Neural cell (in vitro differentiated cells): ENCODE data around the gene ZDHHC17. TPM values are rescaled to one million over a fixed set of nuclear protein-coding genes. Genes with fewer than 3 reads are reported as not detected.

Experiments
- H2AFZ ChIP-seq: fragments of 200-600, 300-800 bp; sonication (generic), shearing (Covaris generic); 2 replicates; pipeline ENCODE4 v1.6.0; 2014; ENCODE audit warnings: low read depth, mild to moderate bottlenecking, antibody characterized with exemption, low read length, moderate library complexity
- H3F3A ChIP-seq: fragments of 200-600 bp; shearing (Covaris generic); 2 replicates; pipeline ENCODE4 v1.6.1; 2016; ENCODE audit warnings: mild to moderate bottlenecking, moderate library complexity, mixed read lengths, antibody characterized with exemption, low read length; ENCODE audit not compliant: insufficient read depth, poor library complexity, severe bottlenecking
- H3K27ac ChIP-seq: fragments of 200-600, 300-800 bp; sonication (generic), shearing (Covaris generic); 2 replicates; pipeline ENCODE4 v1.5.1; 2014; ENCODE audit warnings: mild to moderate bottlenecking, low read length, moderate library complexity
- H3K27me3 ChIP-seq: fragments of 300-800, 200-600 bp; sonication (generic), shearing (Covaris generic); 2 replicates; pipeline ENCODE4 v1.6.0; 2014; ENCODE audit warnings: mild to moderate bottlenecking, low read depth, low read length, moderate library complexity; ENCODE audit not compliant: insufficient read depth
- H3K36me3 ChIP-seq: fragments of 300-800, 200-600 bp; sonication (generic), shearing (Covaris generic); 2 replicates; pipeline ENCODE4 v1.5.1; 2014; ENCODE audit warnings: mild to moderate bottlenecking, antibody characterized with exemption, low read length, moderate library complexity; ENCODE audit not compliant: insufficient read depth
- H3K4me2 ChIP-seq: fragments of 300-800, 200-600 bp; sonication (generic), shearing (Covaris generic); 2 replicates; pipeline ENCODE4 v1.6.0; 2014; ENCODE audit warnings: mild to moderate bottlenecking, low read length
- H3K4me3 ChIP-seq: fragments of 300-800, 200-600 bp; sonication (generic), shearing (Covaris generic); 2 replicates; pipeline ENCODE4 v1.5.1; 2014; ENCODE audit warnings: mild to moderate bottlenecking, low read length, moderate library complexity
- H3K79me2 ChIP-seq: fragments of 200-600 bp; shearing (Covaris generic); replicated peaks from 2 replicates; pipeline ENCODE4 v1.6.0; 2014; ENCODE audit warnings: mild to moderate bottlenecking, low read length, moderate library complexity; ENCODE audit not compliant: insufficient read depth
- H3K9ac ChIP-seq: fragments of 300-800, 200-600 bp; sonication (generic), shearing (Covaris generic); 2 replicates; pipeline ENCODE4 v1.6.1; 2016; ENCODE audit warnings: mild to moderate bottlenecking, low read length, mixed read lengths
- H3K9me2 ChIP-seq: fragments of 200-600 bp; shearing (Covaris generic); 2 replicates; pipeline ENCODE4 v1.6.1; 2016; ENCODE audit warnings: mild to moderate bottlenecking, low read length, mixed read lengths; ENCODE audit not compliant: insufficient read depth
- H3K9me3 ChIP-seq: fragments of 200-600, 300-800 bp; sonication (generic), shearing (Covaris generic); 2 replicates; pipeline ENCODE4 v1.6.1; 2016; ENCODE audit warnings: mild to moderate bottlenecking, mixed run types, low read length, moderate library complexity, mixed read lengths
- H4K20me1 ChIP-seq: fragments of 200-600 bp; shearing (Covaris generic); 2 replicates; pipeline ENCODE4 v1.6.1; 2016; ENCODE audit warnings: mild to moderate bottlenecking, mixed run types; ENCODE audit not compliant: insufficient read depth
- EP300 ChIP-seq: fragments of 450-650 bp; conservative IDR thresholded peaks from 2 replicates; pipeline ENCODE4 v1.6.1; 2014; ENCODE audit warnings: antibody characterized with exemption, mild to moderate bottlenecking, moderate library complexity; ENCODE audit not compliant: poor library complexity, severe bottlenecking
- EZH2 ChIP-seq: fragments of 200-600, 300-800 bp; shearing (Covaris generic), sonication (generic); IDR thresholded peaks from 2 replicates; pipeline ENCODE4 v1.6.1; 2014; ENCODE audit warnings: antibody characterized with exemption, low read length, borderline replicate concordance, mild to moderate bottlenecking; ENCODE audit not compliant: insufficient read depth, poor library complexity, severe bottlenecking
- MXI1 ChIP-seq: fragments of 450-650 bp; conservative IDR thresholded peaks from 2 replicates; pipeline ENCODE4 v1.6.1; 2014; ENCODE audit warnings: antibody characterized with exemption, mild to moderate bottlenecking; ENCODE audit not compliant: poor library complexity, severe bottlenecking
- POLR2AphosphoS5 ChIP-seq: IDR thresholded peaks from 2 replicates; pipeline ENCODE4 v1.6.1; 2012
- RAD21 ChIP-seq: fragments of 450-650 bp; conservative IDR thresholded peaks from 2 replicates; pipeline ENCODE4 v1.6.1; 2014; ENCODE audit warnings: antibody characterized with exemption, mild to moderate bottlenecking, moderate library complexity
- SMC3 ChIP-seq: fragments of 450-650 bp; conservative IDR thresholded peaks from 2 replicates; pipeline ENCODE4 v1.6.1; 2014; ENCODE audit warnings: antibody characterized with exemption, mild to moderate bottlenecking, moderate library complexity; ENCODE audit not compliant: poor library complexity
- TAF1 ChIP-seq: IDR thresholded peaks from 2 replicates; pipeline ENCODE4 v1.6.1; 2012; ENCODE audit warnings: low read depth
- polyA plus RNA-seq: library from polyadenylated mRNA; depleted of rRNA; stranded (reverse); fragments of >200 nt; gene quantifications from 2 replicates; pipeline ENCODE4 v1.2.3, GENCODE V29; 2014
- TF ChIP-seq, protein P1 (sequence below): fragments of 450-650 bp; IDR thresholded peaks from 2 replicates; pipeline ENCODE4 v1.5.1; 2014; ENCODE audit warnings: antibody characterized with exemption, mild to moderate bottlenecking, moderate library complexity; ENCODE audit not compliant: poor library complexity, severe bottlenecking
- TF ChIP-seq, protein P2 (sequence below): IDR thresholded peaks from 2 replicates; pipeline ENCODE4 v1.6.1; 2012; ENCODE audit warnings: borderline replicate concordance

ZDHHC17 gene
- polyA plus RNA-seq, 1 donor from 2014 or later, result 217 TPM

DNA sequence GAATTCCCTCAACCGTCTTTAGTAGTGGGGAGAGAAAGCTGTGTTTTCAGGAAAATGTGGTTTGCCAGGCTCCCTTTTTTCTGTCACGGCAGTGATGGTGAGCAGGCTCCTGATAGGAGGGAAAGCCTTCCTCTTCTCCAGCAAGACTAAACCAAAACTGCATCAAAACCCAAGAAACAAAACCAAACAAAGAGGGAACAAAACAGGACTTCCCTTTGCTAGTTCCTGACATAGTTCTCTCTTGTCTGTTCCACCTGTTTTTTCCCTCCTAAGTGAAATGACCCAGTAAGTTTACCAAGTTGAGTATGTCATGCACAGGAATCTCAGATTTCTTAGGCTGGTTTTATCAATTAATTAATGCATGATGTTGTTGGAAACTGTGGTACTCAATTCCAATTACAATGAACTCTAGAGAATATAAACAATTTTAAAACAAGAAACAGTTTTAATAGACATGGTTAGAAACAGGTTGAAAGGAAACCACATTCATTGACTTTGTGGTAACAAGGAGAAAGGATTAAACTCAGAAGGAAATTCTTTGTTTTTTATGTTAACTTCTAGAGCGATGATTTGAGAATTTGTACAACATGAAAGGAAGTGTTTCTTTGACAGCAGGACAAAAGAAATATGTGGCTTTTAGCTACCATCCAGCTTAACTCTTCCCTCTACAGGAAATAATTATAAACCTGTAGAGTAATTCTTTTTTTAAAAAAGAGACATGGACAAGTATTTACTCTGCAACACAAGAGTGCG is 137.9 kb downstream of the ZDHHC17 start:
- H3K4me3 ChIP-seq, result no peak overlapping the region
- H3K9ac ChIP-seq, result no peak overlapping the region
- H3F3A ChIP-seq, result no peaks in the 10 kb centered on the region
- H3K9me3 ChIP-seq, result no peaks in the 10 kb centered on the region
- no peaks in the 10 kb centered on the region for H3K36me3 ChIP-seq
- H2AFZ ChIP-seq, result no peak overlapping the region
- H3K9me2 ChIP-seq, result no peaks in the 10 kb centered on the region
- H4K20me1 ChIP-seq, result no peaks in the 10 kb centered on the region
- H3K27me3 ChIP-seq, result no peaks in the 10 kb centered on the region
- H3K4me2 ChIP-seq, result no peak overlapping the region
- TF ChIP-seq, protein P1, sequence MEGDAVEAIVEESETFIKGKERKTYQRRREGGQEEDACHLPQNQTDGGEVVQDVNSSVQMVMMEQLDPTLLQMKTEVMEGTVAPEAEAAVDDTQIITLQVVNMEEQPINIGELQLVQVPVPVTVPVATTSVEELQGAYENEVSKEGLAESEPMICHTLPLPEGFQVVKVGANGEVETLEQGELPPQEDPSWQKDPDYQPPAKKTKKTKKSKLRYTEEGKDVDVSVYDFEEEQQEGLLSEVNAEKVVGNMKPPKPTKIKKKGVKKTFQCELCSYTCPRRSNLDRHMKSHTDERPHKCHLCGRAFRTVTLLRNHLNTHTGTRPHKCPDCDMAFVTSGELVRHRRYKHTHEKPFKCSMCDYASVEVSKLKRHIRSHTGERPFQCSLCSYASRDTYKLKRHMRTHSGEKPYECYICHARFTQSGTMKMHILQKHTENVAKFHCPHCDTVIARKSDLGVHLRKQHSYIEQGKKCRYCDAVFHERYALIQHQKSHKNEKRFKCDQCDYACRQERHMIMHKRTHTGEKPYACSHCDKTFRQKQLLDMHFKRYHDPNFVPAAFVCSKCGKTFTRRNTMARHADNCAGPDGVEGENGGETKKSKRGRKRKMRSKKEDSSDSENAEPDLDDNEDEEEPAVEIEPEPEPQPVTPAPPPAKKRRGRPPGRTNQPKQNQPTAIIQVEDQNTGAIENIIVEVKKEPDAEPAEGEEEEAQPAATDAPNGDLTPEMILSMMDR, result no peak
- no peak for TF ChIP-seq RAD21
- no peak for TF ChIP-seq POLR2AphosphoS5
- TF ChIP-seq TAF1, result no peak
- TF ChIP-seq MXI1, result no peak
- no peak for TF ChIP-seq SMC3
- no peak for TF ChIP-seq EP300
- TF ChIP-seq, protein P2, sequence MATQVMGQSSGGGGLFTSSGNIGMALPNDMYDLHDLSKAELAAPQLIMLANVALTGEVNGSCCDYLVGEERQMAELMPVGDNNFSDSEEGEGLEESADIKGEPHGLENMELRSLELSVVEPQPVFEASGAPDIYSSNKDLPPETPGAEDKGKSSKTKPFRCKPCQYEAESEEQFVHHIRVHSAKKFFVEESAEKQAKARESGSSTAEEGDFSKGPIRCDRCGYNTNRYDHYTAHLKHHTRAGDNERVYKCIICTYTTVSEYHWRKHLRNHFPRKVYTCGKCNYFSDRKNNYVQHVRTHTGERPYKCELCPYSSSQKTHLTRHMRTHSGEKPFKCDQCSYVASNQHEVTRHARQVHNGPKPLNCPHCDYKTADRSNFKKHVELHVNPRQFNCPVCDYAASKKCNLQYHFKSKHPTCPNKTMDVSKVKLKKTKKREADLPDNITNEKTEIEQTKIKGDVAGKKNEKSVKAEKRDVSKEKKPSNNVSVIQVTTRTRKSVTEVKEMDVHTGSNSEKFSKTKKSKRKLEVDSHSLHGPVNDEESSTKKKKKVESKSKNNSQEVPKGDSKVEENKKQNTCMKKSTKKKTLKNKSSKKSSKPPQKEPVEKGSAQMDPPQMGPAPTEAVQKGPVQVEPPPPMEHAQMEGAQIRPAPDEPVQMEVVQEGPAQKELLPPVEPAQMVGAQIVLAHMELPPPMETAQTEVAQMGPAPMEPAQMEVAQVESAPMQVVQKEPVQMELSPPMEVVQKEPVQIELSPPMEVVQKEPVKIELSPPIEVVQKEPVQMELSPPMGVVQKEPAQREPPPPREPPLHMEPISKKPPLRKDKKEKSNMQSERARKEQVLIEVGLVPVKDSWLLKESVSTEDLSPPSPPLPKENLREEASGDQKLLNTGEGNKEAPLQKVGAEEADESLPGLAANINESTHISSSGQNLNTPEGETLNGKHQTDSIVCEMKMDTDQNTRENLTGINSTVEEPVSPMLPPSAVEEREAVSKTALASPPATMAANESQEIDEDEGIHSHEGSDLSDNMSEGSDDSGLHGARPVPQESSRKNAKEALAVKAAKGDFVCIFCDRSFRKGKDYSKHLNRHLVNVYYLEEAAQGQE, result no peak
- no peak for TF ChIP-seq EZH2
- no peak overlapping the region for H3K27ac ChIP-seq
- no peaks in the 10 kb centered on the region for H3K79me2 ChIP-seq

Other genes with a start within 250 kb of the ZDHHC17 start
- 103 and 126 TPM in 2 replicates for gene OSBPL8, start 204.3 kb upstream of the ZDHHC17 start, polyA plus RNA-seq
- 67.2 and 71.4 TPM in 2 replicates for gene CSRP2, start 114.9 kb downstream of the ZDHHC17 start, polyA plus RNA-seq